Dermis blood vessel endothelial cell (primary cell): ENCODE measurements around the gene POLR1A. TPM values are rescaled to one million over a fixed set of nuclear protein-coding genes. Genes with fewer than 3 reads are reported as not detected.

Source experiments
- DNase-seq: peaks from one replicate; pipeline ENCODE4 v3.0.0; 2010
- total RNA-seq: library from RNA; depleted of rRNA; stranded (reverse); fragments of >200 nt; gene quantifications from 2 replicates; pipeline ENCODE4 v1.2.3, GENCODE V29; 2014

POLR1A gene
- total RNA-seq, 1 donor from 2014 or later: 13.6 TPM

DNA sequence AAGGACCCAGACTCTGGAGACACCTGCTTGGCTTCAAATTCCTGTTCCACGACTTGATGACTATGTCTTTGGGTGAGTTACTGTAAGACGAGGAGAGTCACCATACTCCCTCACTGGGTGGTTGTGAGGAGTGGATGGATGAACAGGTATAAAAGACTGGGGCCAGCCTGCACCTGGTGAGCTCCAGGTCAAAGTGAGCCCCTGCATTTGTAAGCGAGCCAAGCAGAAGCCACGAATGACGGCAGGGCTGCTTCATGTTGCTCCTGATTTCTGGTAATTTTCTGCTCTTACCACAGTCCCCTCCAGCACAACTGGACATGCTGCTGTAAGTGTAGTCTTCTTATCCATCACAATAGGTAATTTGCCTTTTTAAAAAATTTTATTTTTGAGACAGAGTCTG, 86.6 kb downstream of the POLR1A start:
- DNase-seq: no peak

DNA sequence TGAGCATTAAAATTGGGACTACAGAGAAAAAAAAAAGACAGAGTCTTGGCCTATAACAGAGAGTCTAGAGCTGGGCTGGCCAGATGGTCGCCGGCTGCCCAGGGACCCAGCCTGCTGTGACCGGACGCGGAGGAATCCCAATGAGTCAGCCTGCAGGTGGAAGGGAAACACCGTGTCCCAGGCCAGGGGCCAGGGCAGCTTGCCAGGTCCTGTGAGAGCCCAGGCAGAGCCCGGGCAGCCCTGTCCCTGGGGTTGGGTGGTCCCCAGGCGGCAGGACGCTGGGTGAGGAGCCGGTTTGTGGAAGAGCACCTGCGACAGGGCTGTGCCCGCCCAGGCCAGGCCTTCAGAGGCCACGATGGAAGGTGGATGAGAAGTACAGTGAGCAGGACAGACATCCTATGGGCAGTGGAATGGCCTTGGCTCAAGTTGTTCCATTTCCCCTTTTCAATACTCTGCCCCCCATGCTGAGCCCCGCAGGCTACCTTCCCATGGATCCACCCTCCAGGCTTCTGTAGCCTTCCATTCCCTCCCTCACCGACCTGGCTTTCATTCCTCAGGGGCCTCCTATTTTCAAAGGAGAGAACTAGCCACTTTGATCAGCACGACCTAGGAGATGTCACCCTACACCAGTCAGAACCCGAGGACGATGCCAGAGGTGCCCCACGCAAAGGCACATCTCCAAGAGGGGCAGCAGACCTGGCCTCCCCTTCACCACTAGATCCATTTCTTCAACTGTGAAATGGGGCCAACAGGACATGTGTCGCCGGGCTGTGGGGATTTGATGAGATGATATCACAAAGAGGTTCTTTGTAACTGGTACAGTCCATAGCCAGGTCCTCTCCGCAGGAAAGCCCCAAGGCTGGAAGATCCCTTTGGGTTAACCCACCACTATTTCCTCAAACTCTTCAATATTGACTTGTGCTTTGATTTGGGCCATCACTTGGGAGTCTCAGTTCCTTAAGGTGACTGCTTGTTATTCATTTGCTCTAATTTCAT, 87.5 kb downstream of the POLR1A start:
- peak; percentile 89 for DNase-seq

DNA sequence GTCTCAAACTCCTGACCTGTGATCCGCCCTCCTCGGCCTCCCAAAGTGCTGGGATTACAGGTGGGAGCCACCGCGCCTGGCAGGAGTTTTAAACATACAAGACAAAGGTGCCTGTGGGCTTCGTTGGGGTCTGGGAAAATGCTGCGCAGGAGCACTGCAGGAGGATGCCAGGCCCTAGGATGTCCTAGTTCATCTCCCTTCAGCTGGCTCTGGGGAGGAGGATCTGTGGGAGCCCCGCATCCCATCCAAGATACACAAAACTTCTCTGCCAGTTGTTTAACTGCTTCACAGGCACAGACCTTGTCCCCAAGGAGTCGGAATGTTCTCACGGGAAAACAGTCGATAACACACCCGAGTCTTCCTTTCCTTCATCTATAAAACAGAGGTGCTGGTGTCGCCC, 89.1 kb downstream of the POLR1A start:
- DNase-seq: no peak

DNA sequence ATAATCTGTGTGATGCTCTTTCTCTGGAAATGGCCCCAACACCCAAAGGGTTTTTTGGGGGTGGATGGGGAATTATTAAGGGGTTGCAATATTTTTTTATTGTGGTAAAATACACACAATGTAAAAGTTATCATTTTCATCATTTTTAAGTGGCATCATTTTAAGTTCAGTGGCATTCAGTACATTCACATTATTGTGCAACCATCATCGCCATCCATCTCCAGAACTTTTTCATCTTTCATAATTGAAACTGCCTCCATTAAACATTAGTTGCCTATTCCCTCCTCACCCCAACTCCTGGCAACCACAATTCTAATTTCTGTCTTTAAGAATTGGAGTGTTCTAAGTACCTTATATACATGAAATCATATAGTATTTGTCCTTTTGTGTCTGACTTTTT, 90.0 kb downstream of the POLR1A start:
- DNase-seq: no peak

DNA sequence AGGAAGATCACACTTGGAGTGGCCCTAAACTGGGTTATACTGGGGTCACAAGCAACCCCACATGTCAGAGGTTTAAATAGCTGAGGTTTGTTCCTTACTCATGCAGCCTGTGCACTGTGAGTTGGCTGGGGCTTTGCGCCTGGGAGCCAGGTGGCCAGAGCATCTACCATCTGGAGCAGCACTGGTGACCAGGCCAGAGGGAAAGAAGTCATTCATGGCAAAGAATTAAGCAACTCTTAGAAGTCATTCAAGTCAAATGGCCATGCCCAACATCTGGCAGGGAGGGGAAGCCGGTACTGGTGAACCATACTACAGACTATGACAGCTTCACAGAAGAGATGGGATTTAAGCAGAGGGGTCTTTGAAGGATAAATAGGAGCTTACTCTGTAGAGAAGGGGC, 90.7 kb downstream of the POLR1A start:
- no peak for DNase-seq

DNA sequence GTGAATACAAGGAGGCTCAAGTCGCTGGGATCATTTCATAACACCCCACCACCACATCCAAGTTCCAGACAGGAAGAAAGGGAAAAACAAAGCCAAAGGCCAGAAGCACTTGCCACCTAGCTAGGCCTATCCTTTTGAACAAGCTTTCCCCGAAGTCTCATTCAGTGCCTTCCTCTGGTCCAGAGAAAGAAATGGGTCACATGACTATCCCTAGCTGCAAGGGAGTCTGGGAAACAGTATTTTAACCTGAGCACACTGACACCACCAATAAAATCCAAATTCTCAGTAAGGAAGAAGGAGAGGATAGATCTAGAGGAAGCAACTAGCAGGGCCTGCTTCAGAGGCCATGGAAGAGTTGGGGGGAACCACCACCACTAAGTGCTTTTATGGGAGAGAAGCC, 91.2 kb downstream of the POLR1A start:
- DNase-seq: no peak

DNA sequence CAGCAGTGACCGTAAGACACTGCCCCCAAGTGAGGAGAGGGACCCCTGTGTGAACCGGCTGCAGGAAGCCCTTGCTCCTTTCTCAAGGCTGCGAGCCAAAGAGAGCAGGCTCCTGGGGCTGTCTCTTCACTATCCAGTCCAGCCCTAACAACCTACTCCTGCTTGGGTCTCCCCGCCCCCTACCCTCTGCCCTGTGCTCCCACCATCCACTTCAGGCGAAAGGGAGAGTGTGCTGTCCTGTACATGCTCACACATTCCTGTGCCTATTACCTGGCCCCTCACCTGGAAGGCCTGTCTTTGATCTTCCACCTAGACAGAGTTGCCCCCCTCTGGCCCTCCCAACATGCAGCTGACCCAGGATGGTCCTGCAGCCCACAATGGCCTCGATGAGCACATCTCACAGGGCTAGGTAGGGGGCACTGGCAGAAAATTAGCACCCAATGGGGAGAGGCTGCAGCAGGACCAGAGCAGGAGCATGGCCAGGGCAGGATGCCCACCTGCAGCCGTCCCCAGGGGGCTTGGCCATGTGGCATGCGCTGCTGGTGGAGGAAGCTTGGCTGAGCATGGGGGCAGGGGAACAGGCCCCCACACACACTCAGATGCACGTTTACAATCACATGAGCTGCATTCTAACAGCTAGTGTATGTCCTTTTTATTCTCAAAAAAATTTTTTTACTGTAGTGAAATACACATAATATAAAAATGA, 93.5 kb downstream of the POLR1A start:
- no peak for DNase-seq

DNA sequence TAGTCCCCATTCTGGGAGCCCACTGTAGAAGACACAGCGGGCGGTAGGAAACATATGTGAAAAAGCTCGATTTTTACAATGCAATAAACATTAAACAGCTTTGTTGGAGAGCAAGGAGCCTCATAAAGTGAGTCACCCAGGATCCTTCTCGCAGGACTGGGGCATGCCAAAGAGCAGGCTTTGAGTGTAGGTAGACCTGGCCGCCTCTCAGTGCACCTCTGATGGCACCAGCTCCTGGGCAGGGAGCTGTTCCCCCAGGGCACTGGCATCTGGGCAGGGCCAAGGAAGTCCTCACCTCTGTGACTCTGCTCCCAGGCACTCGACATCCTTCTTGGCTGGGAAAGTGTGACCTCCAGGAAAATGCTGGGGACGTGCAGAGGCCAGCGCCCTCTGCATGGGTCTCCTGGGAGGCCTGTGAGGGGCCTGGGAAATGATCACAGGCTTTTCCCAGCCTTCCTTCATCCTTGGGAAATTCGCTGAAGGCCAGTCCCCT, 94.2 kb downstream of the POLR1A start:
- DNase-seq: no peak

DNA sequence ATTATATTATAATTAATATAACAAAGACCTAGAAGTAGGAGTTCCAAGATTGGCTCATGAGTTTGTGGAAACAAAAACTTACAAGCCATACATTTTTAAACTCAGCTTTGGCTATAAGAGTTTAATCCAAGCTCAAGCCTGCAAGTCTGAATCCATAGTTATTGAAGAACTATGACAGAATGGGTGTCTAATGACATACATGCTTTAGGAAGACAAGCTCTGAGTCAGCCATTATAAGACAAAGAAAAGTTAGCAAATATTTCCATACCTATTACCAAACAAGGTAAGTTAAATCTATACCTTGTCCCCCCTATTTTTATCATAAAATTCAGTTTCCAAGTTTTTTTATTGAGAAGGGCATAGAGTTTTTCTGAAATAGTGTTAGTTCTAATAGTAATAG, 95.6 kb downstream of the POLR1A start:
- DNase-seq: no peak

DNA sequence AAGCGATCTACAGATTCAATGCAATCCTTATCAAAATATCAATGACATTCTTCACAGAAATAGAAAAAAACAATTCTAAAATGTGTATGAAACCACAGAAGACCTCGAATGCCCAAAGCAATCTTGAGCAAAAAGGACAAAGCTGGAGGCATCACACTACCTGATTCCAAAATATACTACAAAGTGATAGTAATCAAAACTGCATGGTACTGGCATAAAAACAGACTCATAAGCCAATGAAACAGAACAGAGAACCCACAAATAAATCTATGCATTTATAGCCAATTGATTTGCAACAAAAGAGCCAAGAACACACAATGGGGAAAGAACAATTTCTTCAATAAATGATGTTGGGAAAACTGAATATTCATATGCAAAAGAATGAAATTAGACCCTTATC, 99.2 kb downstream of the POLR1A start:
- DNase-seq: no peak

DNA sequence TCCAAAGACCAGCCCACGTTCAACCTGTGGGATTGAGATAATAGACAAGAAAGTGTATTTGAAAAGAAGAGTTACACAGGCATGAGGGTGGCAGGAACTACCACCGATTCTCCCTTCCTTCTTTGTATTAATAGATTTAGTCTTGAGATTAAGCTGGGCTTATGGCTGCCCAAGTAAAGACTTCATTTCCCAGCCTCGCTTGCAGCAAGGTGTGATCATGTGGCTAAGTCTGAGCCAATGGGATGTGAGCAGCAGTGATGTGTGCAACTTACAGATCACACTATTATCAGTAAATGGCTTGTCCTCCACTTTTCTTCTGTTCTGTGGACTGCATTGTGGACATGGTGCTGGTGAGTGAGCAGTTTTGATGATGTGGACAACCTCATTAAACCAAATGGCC, 101.7 kb downstream of the POLR1A start:
- no peak for DNase-seq

DNA sequence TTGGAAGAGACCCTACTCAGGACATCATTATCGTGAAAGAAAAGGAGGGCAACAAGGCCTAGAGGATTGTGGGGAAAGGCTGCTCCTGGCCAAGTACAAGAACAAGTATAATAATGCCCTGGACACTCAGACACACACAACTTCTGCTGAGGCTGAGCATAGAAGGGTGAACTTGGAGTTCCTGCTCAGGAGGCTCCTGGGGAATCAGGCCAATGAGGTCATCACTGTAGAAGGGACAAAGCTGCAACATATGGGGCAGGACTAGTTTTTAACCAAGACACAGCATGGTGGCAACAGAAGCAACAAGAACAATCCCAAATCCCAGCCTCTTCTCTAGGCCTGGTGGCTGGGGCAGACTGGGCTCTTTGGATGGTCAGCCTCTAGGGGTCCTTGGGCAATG, 102.6 kb downstream of the POLR1A start:
- DNase-seq: no peak

DNA sequence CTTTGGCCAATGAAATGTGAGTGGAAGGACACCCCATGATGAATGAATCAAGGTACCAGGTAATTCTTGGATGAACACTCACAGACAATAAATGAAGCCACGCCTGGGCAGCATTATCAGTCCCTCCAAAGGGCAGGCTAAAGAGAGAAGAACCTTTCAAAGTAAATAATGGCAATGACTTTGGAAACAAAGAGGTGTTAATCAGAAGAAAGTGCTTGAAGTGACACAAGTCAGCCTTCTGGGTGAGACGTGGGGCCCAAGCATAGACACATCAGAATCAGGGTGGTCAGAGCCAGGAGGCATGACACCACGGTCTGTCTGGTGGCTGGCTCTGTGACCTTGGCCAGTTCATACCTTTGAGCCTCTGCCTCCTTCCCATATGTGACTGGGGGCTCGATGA, 103.3 kb downstream of the POLR1A start:
- no peak for DNase-seq

DNA sequence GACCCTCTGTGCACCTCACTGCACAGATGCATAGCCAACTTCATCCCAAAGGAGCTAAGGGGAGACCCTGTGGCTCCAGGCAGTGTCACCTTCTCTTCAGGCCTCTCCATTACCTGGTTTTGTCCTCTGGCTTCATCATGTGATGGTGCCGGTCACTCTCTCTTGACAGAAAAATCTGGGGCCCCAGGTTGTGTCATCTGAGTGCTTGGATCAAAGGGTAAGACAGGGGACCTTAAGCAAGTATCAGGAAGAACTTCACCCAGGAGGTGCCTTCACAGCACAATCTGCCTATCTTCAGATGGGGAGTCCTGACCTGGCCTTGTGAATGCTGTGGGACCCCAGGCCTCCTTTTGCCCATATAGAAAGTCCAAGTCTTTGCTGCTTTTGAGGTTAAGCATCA, 104.4 kb downstream of the POLR1A start:
- DNase-seq: no peak

DNA sequence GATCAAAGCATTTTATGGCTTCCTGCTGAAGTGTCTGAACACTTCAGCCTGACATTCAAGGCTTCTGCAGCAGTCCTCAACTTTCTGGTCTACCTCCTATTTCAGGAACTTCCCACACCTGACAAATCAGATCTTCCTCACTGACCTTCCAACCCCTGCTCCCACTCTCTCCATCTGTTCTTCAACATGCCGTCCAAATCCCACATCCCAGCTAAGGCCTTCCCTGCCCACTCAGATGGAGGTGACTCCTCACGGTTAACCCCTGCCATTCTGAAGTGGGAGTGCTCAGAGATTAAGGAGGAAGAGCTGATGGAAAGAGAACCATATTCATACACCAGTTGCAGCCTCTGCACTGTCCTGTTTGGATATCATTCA, 104.8 kb downstream of the POLR1A start:
- DNase-seq: no peak

DNA sequence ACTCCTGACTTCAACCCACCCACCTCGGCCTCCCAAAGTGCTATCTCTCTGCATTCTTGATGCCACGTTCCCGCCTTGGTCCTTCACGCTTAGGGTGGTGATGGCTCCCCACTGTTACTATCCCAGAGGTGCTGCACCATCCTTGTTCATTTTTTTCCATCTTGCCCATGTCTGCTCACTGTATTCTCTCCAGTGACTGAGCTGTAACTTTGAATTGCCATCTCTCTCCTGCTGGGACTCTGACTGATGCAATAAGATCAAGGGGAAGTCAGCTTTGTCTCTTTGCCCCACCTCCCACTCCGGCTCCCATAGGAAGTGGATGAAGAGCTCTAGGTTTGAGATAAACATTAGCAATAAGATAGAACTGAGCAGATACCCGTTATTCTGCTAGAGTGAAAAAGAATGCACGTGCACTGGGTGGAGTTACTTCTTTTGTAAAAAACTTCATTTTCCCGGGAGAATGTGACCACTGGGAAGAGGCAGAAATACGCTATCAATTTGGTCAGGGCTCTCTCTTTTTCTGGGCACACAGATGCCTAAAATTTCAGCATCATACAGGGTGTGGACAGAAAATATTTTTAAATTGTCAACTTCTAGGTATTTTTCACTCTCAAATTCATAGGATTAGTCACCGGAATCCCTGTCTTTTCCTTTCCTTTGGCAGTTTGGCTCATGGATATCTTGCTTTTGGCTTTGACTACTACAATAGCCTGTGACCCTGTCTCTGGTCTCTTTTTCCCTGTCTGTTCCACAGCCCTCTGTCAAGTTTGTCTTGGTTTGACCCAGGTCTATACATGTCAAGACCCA, 105.4 kb downstream of the POLR1A start:
- peak; percentile 24 for DNase-seq

DNA sequence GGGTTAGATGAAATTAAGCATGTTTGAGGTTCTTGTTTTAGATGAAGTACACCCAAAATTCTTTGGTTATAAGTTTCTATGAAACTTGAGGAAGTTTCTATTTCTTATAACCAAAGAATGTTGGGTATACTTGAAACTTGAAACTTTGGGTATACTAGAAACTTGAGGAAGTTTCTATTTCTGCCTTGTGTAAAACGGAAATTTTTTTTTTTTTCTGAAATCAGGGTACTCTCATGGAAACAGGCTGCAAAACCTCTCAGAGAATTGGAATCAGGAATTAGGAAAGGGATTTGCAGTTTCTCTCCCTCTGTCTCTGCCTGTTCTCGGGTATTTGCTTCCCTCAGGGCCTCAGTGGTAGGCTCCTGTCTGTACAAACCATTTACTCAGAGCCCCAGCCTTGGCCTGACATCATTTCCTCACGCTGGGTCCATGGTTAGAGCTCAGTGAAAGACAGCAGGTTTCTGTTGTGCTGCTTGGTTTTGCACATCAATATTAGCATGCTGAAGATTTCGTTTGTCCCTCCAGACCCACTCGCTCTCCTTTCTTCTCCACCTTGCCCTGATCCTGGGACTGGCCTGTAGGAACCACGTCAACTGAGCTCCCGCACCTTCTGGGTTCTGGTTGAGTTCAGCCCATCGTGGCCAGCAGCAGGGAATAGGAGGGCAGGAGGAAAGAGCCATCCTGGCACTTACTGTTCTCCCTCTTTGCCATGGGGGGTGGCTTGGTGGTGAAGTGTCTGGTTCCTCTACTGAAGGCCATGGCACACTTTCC, 106.4 kb downstream of the POLR1A start:
- peak; percentile 15 for DNase-seq

DNA sequence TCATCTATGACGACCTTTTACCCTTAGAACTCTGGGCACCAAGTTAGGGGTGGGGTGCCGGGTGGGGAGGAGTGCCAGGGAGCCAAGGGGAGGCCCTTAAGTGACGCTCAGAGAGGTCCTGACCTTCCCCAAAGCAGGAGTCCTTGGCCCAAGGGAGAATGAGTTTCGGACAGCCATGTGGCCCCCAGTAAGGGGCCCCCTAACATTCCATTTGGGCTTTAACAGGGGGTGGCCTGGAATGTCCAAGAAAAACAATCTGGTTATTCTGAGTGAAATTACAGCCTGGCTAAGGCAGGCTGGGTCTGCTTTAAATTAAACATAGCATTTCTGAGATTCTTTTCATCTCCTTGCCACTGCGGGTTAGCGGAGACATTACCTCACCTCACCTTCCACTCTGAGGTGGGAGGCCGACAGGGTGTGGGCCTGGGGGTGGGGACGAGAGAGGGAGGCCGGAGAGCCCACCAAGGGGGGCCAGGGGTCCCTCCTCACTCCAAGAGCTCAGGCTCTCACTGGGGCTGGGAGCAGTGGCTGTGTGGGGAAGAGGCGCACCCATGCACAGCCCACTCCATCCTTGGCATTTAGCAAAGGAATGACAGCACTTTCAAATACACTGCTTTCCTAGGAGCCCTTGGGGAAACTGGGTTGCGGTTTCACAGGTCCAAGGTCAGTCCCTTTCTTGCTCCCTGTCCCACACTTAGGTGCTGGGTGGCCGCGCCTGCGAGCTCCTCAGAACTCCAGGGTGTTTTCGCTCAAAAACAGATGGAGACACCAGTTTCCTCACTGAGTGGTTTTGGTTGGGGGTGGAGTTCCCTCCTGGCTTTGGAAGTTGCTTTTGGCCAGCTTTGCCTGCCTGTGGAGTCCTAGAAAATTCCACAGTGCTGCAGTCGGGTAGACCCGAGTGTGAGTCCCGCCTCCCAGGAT, 107.4 kb downstream of the POLR1A start:
- DNase-seq: no peak

DNA sequence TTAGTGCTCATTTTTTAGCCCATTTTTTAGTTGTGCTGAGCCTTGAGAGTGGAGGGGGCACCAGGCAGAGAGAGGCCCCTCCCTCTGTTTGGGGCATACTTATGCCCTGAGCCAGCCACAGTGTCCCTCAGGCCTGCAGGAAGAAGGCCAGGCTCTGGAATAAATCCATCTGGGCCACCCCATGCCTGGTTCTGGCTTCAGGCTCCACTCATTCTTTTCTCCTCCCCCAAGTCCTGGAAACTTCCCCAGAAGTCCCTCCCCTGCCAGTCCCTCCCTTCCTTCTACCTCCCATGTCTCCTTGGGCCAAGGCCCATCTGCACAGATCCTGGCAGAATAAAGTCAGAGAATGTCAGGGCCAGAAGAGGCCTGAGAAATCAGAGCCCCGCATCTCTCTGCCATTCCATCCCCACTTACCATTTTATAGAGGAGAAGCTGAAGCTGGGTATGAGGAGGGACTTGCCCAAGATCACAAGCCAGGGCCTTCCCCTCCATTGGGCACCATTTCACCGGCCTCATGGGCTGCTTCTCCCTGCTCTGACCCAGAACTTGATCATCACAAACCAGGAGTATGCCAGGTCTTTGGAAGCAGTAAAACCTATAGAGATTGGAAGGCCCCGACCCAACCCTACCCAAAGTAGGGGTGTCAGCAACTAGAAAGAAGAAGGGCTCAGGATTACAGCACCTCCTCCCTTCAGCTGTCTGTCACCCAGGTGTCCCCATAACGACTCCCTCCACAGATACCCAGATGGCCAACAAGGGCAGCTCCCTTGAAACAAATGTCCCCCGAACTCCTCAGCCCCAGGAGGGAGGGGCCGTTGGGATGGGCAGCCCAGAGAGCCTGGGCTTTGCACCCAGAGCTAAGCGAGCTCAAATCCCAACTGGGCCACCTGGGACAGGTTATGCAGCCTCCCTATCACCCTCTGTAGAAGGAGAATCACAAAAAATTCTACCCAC, 108.4 kb downstream of the POLR1A start:
- no peak for DNase-seq

DNA sequence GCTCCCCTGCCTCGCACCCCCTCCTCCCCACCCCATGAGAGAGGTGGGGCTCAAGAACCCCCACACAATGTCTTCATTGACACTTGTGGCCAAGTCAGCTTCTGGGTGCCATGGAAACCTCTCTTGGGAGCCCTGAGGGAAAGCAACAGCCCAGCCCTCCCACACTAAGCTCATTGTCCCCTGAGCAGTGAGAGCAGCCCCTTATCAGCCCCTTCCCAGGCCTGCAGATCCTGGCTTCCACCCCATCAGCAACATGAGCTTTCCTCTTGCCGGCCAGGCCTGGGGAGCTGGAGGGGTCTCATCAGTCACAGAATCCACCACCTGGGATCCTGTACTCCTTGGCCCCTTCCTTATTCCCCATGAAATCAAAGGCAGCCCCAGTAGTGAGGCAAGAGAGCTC, 109.1 kb downstream of the POLR1A start:
- no peak for DNase-seq
